SU-DHL-6 (cell line): ENCODE measurements around the gene KRT222.

Source experiments
- H2AFZ ChIP-seq: fragments of 200-600 bp; sonication (generic); 2 replicates; pipeline ENCODE4 v1.6.1; 2014; ENCODE audit warnings: low read depth, mild to moderate bottlenecking, moderate library complexity, mixed read lengths, antibody characterized with exemption, low read length; ENCODE audit not compliant: severe bottlenecking
- H3F3A ChIP-seq: fragments of 200-600 bp; shearing (Covaris generic); 2 replicates; pipeline ENCODE4 v1.6.0; 2016; ENCODE audit warnings: antibody characterized with exemption, mild to moderate bottlenecking; ENCODE audit not compliant: insufficient read depth
- H3K27ac ChIP-seq: fragments of 200-600 bp; sonication (generic); 2 replicates; pipeline ENCODE4 v1.5.1; 2016; ENCODE audit warnings: low read depth, mild to moderate bottlenecking, low read length, moderate library complexity, mixed read lengths
- H3K27me3 ChIP-seq: fragments of 200-600 bp; sonication (generic), shearing (Covaris generic); 2 replicates; pipeline ENCODE4 v1.6.0; 2014; ENCODE audit warnings: mild to moderate bottlenecking, low read length
- H3K36me3 ChIP-seq: fragments of 200-600 bp; sonication (generic); 2 replicates; pipeline ENCODE4 v1.6.1; 2014; ENCODE audit warnings: mild to moderate bottlenecking, low read length, mixed read lengths
- H3K4me2 ChIP-seq: fragments of 300-600, 200-600 bp; shearing (Covaris generic), sonication (generic); 2 replicates; pipeline ENCODE4 v1.6.0; 2014; ENCODE audit warnings: low read length, low read depth, mild to moderate bottlenecking; ENCODE audit not compliant: poor library complexity, severe bottlenecking
- H3K4me3 ChIP-seq: fragments of 200-600 bp; sonication (generic); 2 replicates; pipeline ENCODE4 v1.5.1; 2014; ENCODE audit warnings: antibody characterized with exemption, low read length, mild to moderate bottlenecking, mixed read lengths; ENCODE audit not compliant: insufficient read depth, poor library complexity, severe bottlenecking
- H3K79me2 ChIP-seq: fragments of 200-600 bp; sonication (generic); 2 replicates; pipeline ENCODE4 v1.6.1; 2014; ENCODE audit warnings: mild to moderate bottlenecking, low read length, moderate library complexity; ENCODE audit not compliant: insufficient read depth
- H3K9ac ChIP-seq: fragments of 200-600 bp; sonication (generic); 2 replicates; pipeline ENCODE4 v1.7.0; 2014; ENCODE audit warnings: mild to moderate bottlenecking, low read length
- H3K9me2 ChIP-seq: fragments of 200-600 bp; sonication (generic); replicated peaks from 2 replicates; pipeline ENCODE4 v1.6.1; 2014; ENCODE audit warnings: low read length; ENCODE audit not compliant: insufficient read depth
- H3K9me3 ChIP-seq: fragments of 200-600 bp; sonication (generic); 2 replicates; pipeline ENCODE4 v1.6.1; 2014; ENCODE audit warnings: low read length, mixed read lengths; ENCODE audit not compliant: insufficient read depth
- H4K20me1 ChIP-seq: fragments of 200-600 bp; sonication (generic); 2 replicates; pipeline ENCODE4 v1.6.1; 2014; ENCODE audit warnings: low read depth, mild to moderate bottlenecking, antibody characterized with exemption, low read length, moderate library complexity, mixed read lengths
- CTCF ChIP-seq: fragments of 200-600 bp; sonication (generic); IDR thresholded peaks from one replicate; pipeline ENCODE4 v1.5.1; 2017; ENCODE audit warnings: antibody characterized with exemption, mild to moderate bottlenecking, low read length, moderate library complexity; ENCODE audit not compliant: insufficient read depth, poor library complexity, severe bottlenecking
- EZH2phosphoT487 ChIP-seq: fragments of 200-600 bp; sonication (generic), shearing (Covaris generic); conservative IDR thresholded peaks from 2 replicates; pipeline ENCODE4 v1.6.1; 2018; ENCODE audit warnings: mild to moderate bottlenecking, antibody characterized with exemption, low read length, moderate library complexity, mixed read lengths

Gene KRT222

GRCh38 chr17:40680998-40681397 is 16.0 kb upstream of the KRT222 start:
- H3K9ac ChIP-seq, result no peak overlapping the region
- H3K4me3 ChIP-seq, result no peak overlapping the region
- no peak overlapping the region for H3K27ac ChIP-seq
- H3K27me3 ChIP-seq, result no peaks in the 10 kb centered on the region
- no peak overlapping the region for H2AFZ ChIP-seq
- no peaks in the 10 kb centered on the region for H4K20me1 ChIP-seq
- H3K79me2 ChIP-seq, result no peaks in the 10 kb centered on the region
- H3K9me3 ChIP-seq, result no peaks in the 10 kb centered on the region
- no peaks in the 10 kb centered on the region for H3K9me2 ChIP-seq
- H3K4me2 ChIP-seq, result no peak overlapping the region
- TF ChIP-seq CTCF (no peak), EZH2phosphoT487 (no peak)
- H3F3A ChIP-seq, result no peaks in the 10 kb centered on the region
- no peaks in the 10 kb centered on the region for H3K36me3 ChIP-seq

GRCh38 chr17:40679523-40679907 is 14.5 kb upstream of the KRT222 start:
- H3K9me2 ChIP-seq, result no peaks in the 10 kb centered on the region
- no peaks in the 10 kb centered on the region for H3F3A ChIP-seq
- no peaks in the 10 kb centered on the region for H4K20me1 ChIP-seq
- H3K79me2 ChIP-seq, result no peaks in the 10 kb centered on the region
- H3K36me3 ChIP-seq, result no peaks in the 10 kb centered on the region
- H2AFZ ChIP-seq, result no peak overlapping the region
- H3K9ac ChIP-seq, result no peak overlapping the region
- no peaks in the 10 kb centered on the region for H3K27me3 ChIP-seq
- TF ChIP-seq CTCF (no peak), EZH2phosphoT487 (no peak)
- no peak overlapping the region for H3K4me2 ChIP-seq
- no peaks in the 10 kb centered on the region for H3K9me3 ChIP-seq
- H3K4me3 ChIP-seq, result no peak overlapping the region
- H3K27ac ChIP-seq, result no peak overlapping the region

GRCh38 chr17:40678902-40679522 is 14.0 kb upstream of the KRT222 start:
- Histone ChIP-seq H3K9ac (no peak overlapping the region), H4K20me1 (no peaks in the 10 kb centered on the region), H3K9me2 (no peaks in the 10 kb centered on the region), H3K4me2 (no peak overlapping the region), H3K27me3 (no peaks in the 10 kb centered on the region), H3K36me3 (no peaks in the 10 kb centered on the region), H3K27ac (no peak overlapping the region), H3K9me3 (no peaks in the 10 kb centered on the region), H3K4me3 (no peak overlapping the region), H3K79me2 (no peaks in the 10 kb centered on the region), H2AFZ (no peak overlapping the region), H3F3A (no peaks in the 10 kb centered on the region)
- TF ChIP-seq EZH2phosphoT487 (no peak), CTCF (no peak)
